Neuronal stem cell (in vitro differentiated cells): ENCODE measurements around the gene ARMC3.
"Not testable (repeated sequence)": the region's sequence is repeated elsewhere in the genome, so short reads cannot be mapped to it uniquely, and the experiment has no call there.

Experiments
- DNase-seq: peaks from one replicate; pipeline ENCODE4 v3.0.0-alpha.2; 2013; ENCODE audit warnings: low spot score
- H2AFZ ChIP-seq: one replicate; pipeline ENCODE4 v1.6.1; 2013; ENCODE audit warnings: mild to moderate bottlenecking, low read length, inconsistent platforms
- H2AK5ac ChIP-seq: 2 replicates; pipeline ENCODE4 v1.6.1; 2013; ENCODE audit warnings: low read depth, mild to moderate bottlenecking, inconsistent platforms, low read length, moderate library complexity, mixed read lengths
- H2BK120ac ChIP-seq: 2 replicates; pipeline ENCODE4 v1.6.1; 2013; ENCODE audit warnings: low read depth, mild to moderate bottlenecking, inconsistent platforms, low read length, moderate library complexity, mixed read lengths
- H2BK12ac ChIP-seq: one replicate; pipeline ENCODE4 v1.6.1; 2013; ENCODE audit warnings: low read length, inconsistent platforms
- H2BK15ac ChIP-seq: 2 replicates; pipeline ENCODE4 v1.6.1; 2013; ENCODE audit warnings: mild to moderate bottlenecking, low read length, inconsistent platforms, mixed read lengths
- H2BK5ac ChIP-seq: one replicate; pipeline ENCODE4 v1.6.1; 2013; ENCODE audit warnings: inconsistent platforms, mild to moderate bottlenecking, low read length, moderate library complexity
- H3K14ac ChIP-seq: one replicate; pipeline ENCODE4 v1.6.1; 2013; ENCODE audit warnings: low read length, inconsistent platforms
- H3K18ac ChIP-seq: 2 replicates; pipeline ENCODE4 v1.6.1; 2013; ENCODE audit warnings: low read length, inconsistent platforms
- H3K23ac ChIP-seq: 2 replicates; pipeline ENCODE4 v1.6.1; 2013; ENCODE audit warnings: low read depth, mild to moderate bottlenecking, mixed read lengths, low read length, inconsistent platforms; ENCODE audit not compliant: poor library complexity
- H3K27ac ChIP-seq: replicated peaks from 3 replicates; pipeline ENCODE4 v1.5.1; 2013; ENCODE audit warnings: low read length, inconsistent platforms
- H3K27me3 ChIP-seq, 3 experiments: 2 replicates each; pipeline ENCODE4 v1.6.1; 2013; ENCODE audit warnings: low read length in 3 of 3, mild to moderate bottlenecking in 2 of 3, inconsistent platforms in 1 of 3, low read depth in 1 of 3, mixed read lengths in 1 of 3, moderate library complexity in 1 of 3; ENCODE audit not compliant: control insufficient read depth in 3 of 3, insufficient read depth in 3 of 3
- H3K36me3 ChIP-seq, 2 donors: replicated peaks in 1 of 2; 2 replicates each; pipeline ENCODE4 v1.6.1; 2013; ENCODE audit warnings: low read length in 2 of 2; ENCODE audit not compliant: control insufficient read depth in 2 of 2, insufficient read depth in 2 of 2
- H3K4ac ChIP-seq: 2 replicates; pipeline ENCODE4 v1.6.1; 2013; ENCODE audit warnings: inconsistent platforms, mild to moderate bottlenecking, low read length, moderate library complexity
- H3K4me1 ChIP-seq, 2 donors: 1 replicate in 1 of 2; 2 replicates in 1 of 2; pipeline ENCODE4 v1.6.1; 2013; ENCODE audit warnings: low read length in 2 of 2, low read depth in 1 of 2; ENCODE audit not compliant: control insufficient read depth in 2 of 2, insufficient read depth in 1 of 2
- H3K4me2 ChIP-seq: one replicate; pipeline ENCODE4 v1.6.1; 2013; ENCODE audit warnings: mild to moderate bottlenecking, low read length, inconsistent platforms; ENCODE audit not compliant: insufficient read depth, poor library complexity, severe bottlenecking
- H3K4me3 ChIP-seq, 2 donors: 2 replicates each; pipeline ENCODE4 v1.5.1; 2013; ENCODE audit warnings: low read length in 2 of 2, mild to moderate bottlenecking in 2 of 2, inconsistent platforms in 1 of 2, moderate library complexity in 1 of 2
- H3K79me1 ChIP-seq: one replicate; pipeline ENCODE4 v1.6.1; 2013; ENCODE audit warnings: low read depth, mild to moderate bottlenecking, inconsistent platforms, low read length, moderate library complexity
- H3K9ac ChIP-seq: one replicate; pipeline ENCODE4 v1.6.1; 2013; ENCODE audit warnings: mild to moderate bottlenecking, low read depth, low read length, inconsistent platforms; ENCODE audit not compliant: poor library complexity
- H3K9me3 ChIP-seq, 2 donors: replicated peaks in 1 of 2; 2 replicates each; pipeline versions ENCODE3 to v1.6.1; 2013; ENCODE audit warnings: low read length in 2 of 2, mild to moderate bottlenecking in 2 of 2, inconsistent platforms in 1 of 2, low read depth in 1 of 2, mixed read lengths in 1 of 2, moderate library complexity in 1 of 2; ENCODE audit not compliant: control insufficient read depth in 2 of 2, insufficient read depth in 1 of 2
- H4K8ac ChIP-seq: one replicate; pipeline ENCODE4 v1.6.1; 2013; ENCODE audit warnings: low read depth, mild to moderate bottlenecking, inconsistent platforms, low read length, moderate library complexity
- H4K91ac ChIP-seq: one replicate; pipeline ENCODE4 v1.6.1; 2013; ENCODE audit warnings: low read length, low read depth, mild to moderate bottlenecking, inconsistent platforms; ENCODE audit not compliant: poor library complexity
- WGBS, 2 donors: extraction: QIAGEN DNeasy Blood & Tissue Kit; methylation state at CpG; one replicate each; pipeline ENCODE4 v1.1.7; 2013; ENCODE audit warnings: missing lambda C conversion rate in 2 of 2, mixed read lengths in 1 of 2; ENCODE audit not compliant: insufficient read length in 2 of 2, insufficient replicate concordance in 1 of 2; ENCODE audit errors: extremely low coverage in 2 of 2; 5-methylcytosine and 5-hydroxymethylcytosine counted together

ARMC3 gene

GRCh38 chr10:22899775-22900174, 28.1 kb upstream of the ARMC3 start:
- whole genome bisulfite sequencing, 2 donors, result no CpG with 5 or more reads among the region's 1 CpG
- H2AK5ac ChIP-seq, result no peak overlapping the region
- no peak for DNase-seq

DNA sequence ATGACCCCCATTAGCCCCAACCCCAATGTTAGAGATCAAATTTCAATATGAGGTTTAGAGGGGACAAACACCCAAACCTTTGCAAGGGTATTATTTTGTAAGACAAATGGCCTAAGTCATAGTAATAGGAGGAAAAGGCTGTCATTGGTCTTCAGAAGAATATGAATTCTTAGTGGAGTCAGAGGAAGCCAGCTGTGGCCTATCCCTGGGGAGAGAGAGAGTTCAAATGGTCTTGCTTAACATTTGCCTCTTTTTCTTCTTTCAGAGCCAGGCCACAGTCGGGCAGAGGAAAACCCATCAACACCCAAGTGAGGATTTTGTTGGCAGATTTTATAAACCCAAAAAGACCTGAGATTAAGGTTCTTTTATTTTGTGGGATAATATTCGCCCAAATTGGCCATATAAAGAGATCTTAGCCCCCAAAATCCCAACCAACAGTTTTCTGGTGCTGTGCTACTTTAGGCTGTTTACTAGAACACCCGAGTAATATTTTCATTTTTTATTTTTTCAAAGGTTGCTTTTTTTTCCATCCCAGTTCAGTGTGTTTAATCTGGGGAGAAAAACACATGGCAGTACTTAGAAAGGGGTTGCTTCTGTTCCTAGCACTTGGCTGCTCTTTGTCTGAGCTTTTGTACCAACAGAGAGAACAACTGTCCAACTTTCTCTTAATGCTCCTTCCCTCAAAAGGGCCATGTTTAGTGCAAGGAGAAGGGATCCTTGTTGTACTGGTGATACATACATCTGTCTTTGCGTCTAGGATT, 26.8 kb upstream of the ARMC3 start:
- Histone ChIP-seq H2BK15ac (no peak overlapping the region), H3K14ac (no peak overlapping the region), H2BK120ac (no peak overlapping the region), H3K4me1 (no peaks in the 10 kb centered on the region), H3K4me3 (no peak overlapping the region), H2BK5ac (no peak overlapping the region), H3K4ac (no peak overlapping the region), H3K18ac (no peak overlapping the region), H4K8ac (no peak overlapping the region), H3K27ac (no peak overlapping the region), H2BK12ac (no peak overlapping the region), H3K36me3 (no peaks in the 10 kb centered on the region), H3K9ac (no peak overlapping the region), H3K9me3 (no peaks in the 10 kb centered on the region), H3K27me3 (no peaks in the 10 kb centered on the region), H2AK5ac (no peak overlapping the region), H3K4me2 (no peak overlapping the region), H2AFZ (no peak overlapping the region), H3K79me1 (no peaks in the 10 kb centered on the region), H4K91ac (no peak overlapping the region), H3K23ac (no peak overlapping the region)
- WGBS, 2 donors, result no CpG with 5 or more reads among the region's 4 CpGs
- no peak for DNase-seq

More at GRCh38 chr10:22899775-22900174, 28.1 kb upstream of the ARMC3 start:
- Histone ChIP-seq H2AFZ (no peak overlapping the region), H3K4me2 (no peak overlapping the region), H3K9ac (no peak overlapping the region), H2BK120ac (no peak overlapping the region), H2BK12ac (no peak overlapping the region), H4K8ac (no peak overlapping the region), H3K4ac (no peak overlapping the region), H3K79me1 (no peaks in the 10 kb centered on the region), H4K91ac (no peak overlapping the region), H3K36me3 (no peaks in the 10 kb centered on the region), H2BK5ac (no peak overlapping the region), H3K27me3 (no peaks in the 10 kb centered on the region), H2BK15ac (no peak overlapping the region), H3K9me3 (no peaks in the 10 kb centered on the region), H3K23ac (no peak overlapping the region), H3K4me1 (no peaks in the 10 kb centered on the region), H3K27ac (no peak overlapping the region), H3K14ac (no peak overlapping the region), H3K4me3 (no peak overlapping the region), H3K18ac (no peak overlapping the region)

GRCh38 chr10:22902147-22902546, 25.7 kb upstream of the ARMC3 start:
- H2AFZ ChIP-seq, H3K18ac ChIP-seq, H3K27me3 ChIP-seq, H2BK12ac ChIP-seq, H3K9ac ChIP-seq, H3K79me1 ChIP-seq, H3K4ac ChIP-seq, H3K14ac ChIP-seq, H3K27ac ChIP-seq, H2BK120ac ChIP-seq, H3K4me1 ChIP-seq, H3K4me3 ChIP-seq, H3K9me3 ChIP-seq, H4K8ac ChIP-seq, H2AK5ac ChIP-seq, H3K4me2 ChIP-seq, DNase-seq, H2BK15ac ChIP-seq, H3K36me3 ChIP-seq, H3K23ac ChIP-seq, H2BK5ac ChIP-seq, H4K91ac ChIP-seq: not testable (repeated sequence)
- WGBS, 2 donors, result no CpG with 5 or more reads among the region's 3 CpGs

DNA sequence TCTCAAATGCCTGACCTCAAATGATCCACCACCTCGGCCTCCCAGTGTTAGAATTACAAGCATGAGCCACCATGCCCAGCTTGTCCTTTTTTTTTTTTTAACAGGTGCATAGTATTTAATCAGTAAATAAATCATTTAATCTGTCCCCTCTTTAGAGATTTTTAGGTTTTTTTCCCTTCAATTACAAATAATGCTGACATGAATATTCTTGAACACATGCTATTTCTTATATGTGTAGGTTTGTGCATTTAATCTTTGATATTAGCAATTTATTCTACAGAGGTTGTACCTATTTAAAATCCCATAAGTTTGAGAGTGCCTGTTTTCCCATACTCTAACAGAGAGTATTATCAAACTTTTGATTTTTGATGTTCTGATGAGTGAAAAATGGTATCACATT, 24.2 kb upstream of the ARMC3 start:
- Histone ChIP-seq H3K4me1 (no peaks in the 10 kb centered on the region), H2BK5ac (no peak overlapping the region), H3K27ac (no peak overlapping the region), H4K8ac (no peak overlapping the region), H2AK5ac (no peak overlapping the region), H3K4me2 (no peak overlapping the region), H3K27me3 (no peaks in the 10 kb centered on the region), H3K23ac (no peak overlapping the region), H2BK120ac (no peak overlapping the region), H3K4ac (no peak overlapping the region), H3K14ac (no peak overlapping the region), H3K79me1 (no peaks in the 10 kb centered on the region), H3K9ac (no peak overlapping the region), H3K4me3 (no peak overlapping the region), H2AFZ (no peak overlapping the region), H2BK15ac (no peak overlapping the region), H3K36me3 (no peaks in the 10 kb centered on the region), H4K91ac (no peak overlapping the region), H3K9me3 (peaks cover 0 to 2% of the 10 kb centered on the region in 2 donors), H3K18ac (no peak overlapping the region), H2BK12ac (no peak overlapping the region)
- DNase-seq, result no peak
- WGBS, 2 donors, result no CpG with 5 or more reads among the region's 1 CpG
